ENCODE measurements around the gene PCBP3.

PCBP3 gene

GRCh38 chr21:45938453-45938755 is 294.9 kb downstream of the PCBP3 start:
- DNase-seq (ENCODE audit: low spot score), result no peak
- no peak for TF ChIP-seq CTCF (IDR thresholded peaks at IDR 0.05; ENCODE audit: extremely low read depth, missing control alignments)

GRCh38 chr21:45938811-45939520 is 295.4 kb downstream of the PCBP3 start:
- no peak for TF ChIP-seq CTCF (IDR thresholded peaks at IDR 0.05; ENCODE audit: extremely low read depth, missing control alignments)
- no peak for DNase-seq (ENCODE audit: low spot score)

GRCh38 chr21:45939521-45940045 is 296.1 kb downstream of the PCBP3 start:
- DNase-seq (ENCODE audit: low spot score), result no peak
- TF ChIP-seq CTCF (IDR thresholded peaks at IDR 0.05; ENCODE audit: extremely low read depth, missing control alignments), result no peak

GRCh38 chr21:45940091-45940490 is 296.6 kb downstream of the PCBP3 start:
- TF ChIP-seq CTCF (IDR thresholded peaks at IDR 0.05; ENCODE audit: extremely low read depth, missing control alignments), result no peak
- no peak for DNase-seq (ENCODE audit: low spot score)

GRCh38 chr21:45940621-45941337 is 297.3 kb downstream of the PCBP3 start:
- no peak for DNase-seq (ENCODE audit: low spot score)
- TF ChIP-seq CTCF (IDR thresholded peaks at IDR 0.05; ENCODE audit: extremely low read depth, missing control alignments), result no peak

GRCh38 chr21:45941338-45941710 is 297.8 kb downstream of the PCBP3 start:
- DNase-seq (ENCODE audit: low spot score), result no peak

More at GRCh38 chr21:45941338-45941710, 297.8 kb downstream of the PCBP3 start:
- no peak for TF ChIP-seq CTCF (IDR thresholded peaks at IDR 0.05; ENCODE audit: extremely low read depth, missing control alignments)
